GM18520 (cell line): ENCODE measurements around the gene TFDP1.
"Not testable (repeated sequence)": the region's sequence is repeated elsewhere in the genome, so short reads cannot be mapped to it uniquely, and the experiment has no call there.

Experiments used
- ATAC-seq: cut with Tn5 transposase; IDR thresholded peaks from one replicate; pipeline ENCODE4 v1.9.1; 2021; ENCODE audit not compliant: unreplicated experiment

Gene TFDP1

DNA sequence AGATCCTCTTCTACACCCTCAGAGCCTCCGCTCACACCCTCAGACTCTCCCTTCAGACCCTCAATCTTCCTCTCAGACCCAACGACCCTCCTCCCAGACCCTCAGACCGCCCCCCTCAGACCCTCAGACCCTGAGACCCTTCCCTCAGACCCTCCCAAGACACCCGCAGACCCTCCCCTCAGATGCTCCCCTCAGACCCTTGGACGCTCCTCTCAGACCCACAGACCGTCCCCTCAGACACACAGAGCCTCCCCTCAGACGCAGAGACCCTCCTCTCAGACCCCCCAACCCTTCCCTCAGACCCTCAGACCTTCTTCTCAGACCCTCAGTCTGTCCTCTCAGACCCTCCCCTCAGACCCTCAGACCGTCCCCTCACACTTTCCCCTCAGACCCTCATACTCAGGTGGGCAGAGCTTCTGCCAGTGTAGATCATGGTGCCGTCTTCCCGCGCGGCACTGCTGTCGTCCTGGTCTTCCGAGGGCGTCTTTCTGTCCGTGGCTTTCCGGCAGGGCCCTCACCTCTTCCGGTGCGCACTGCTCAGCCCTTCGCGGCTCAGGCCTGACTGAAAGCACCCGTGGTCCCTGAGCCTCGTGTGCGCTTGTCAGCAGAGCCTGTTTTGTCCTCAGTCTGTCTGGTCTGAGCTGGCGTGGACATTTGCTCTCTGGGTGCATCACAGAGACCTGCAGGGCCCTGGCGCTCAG, 18.9 kb upstream of the TFDP1 start:
- ATAC-seq, result no peak

DNA sequence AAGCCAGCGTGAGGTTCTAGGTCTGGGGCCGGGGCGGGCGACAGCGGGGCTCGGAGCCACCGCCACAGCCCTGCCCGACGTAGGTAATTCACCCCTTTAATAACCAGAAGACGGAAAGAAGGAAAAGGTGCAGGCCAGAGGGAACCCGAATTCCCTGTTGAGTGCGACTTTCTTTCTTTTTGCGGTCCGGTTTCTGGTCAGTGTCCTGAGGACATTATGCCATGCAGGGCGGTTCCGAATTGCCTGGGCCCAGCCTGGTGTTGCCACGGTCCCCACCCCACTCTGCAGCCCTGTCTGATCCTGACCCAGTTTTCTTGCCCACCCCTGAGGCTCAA, 18.4 kb upstream of the TFDP1 start:
- ATAC-seq, result no peak

DNA sequence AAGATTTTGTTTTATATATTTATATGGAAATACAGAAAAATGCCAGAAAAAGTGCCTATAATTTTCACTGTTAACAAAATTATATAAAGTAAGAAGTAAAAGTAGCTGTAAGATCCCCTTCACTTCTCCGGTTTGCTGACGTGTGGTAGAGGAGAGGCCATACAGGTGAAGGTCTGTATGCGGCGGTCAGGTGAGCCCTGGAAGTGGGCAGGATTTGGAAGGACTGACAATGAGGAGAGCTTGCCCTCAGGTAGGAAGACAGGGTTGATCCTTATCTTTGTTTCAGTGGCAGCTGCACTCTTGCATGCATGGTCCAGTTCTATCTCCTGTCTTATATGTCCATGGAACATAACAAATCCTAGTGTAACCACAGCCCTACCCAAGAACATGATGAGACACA, 16.9 kb upstream of the TFDP1 start:
- ATAC-seq, result no peak

DNA sequence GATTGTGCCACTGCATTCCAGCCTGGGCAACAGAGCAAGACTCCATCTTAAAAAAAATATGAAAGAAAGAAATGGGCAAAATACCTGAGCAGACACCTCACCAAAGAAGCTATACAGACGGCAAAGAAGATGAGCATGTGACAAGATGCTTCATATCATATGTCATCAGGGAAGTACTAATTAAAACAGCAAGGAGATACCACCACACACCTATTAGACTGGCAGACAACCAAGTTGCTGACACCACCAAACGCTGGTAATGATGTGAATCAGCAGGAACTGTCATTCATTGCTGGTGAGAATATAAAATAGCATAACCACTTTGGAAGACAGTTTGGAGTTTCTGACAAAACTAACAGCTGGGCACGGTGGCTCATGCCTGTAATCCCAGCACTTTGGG, 11.5 kb upstream of the TFDP1 start:
- ATAC-seq, result no peak

DNA sequence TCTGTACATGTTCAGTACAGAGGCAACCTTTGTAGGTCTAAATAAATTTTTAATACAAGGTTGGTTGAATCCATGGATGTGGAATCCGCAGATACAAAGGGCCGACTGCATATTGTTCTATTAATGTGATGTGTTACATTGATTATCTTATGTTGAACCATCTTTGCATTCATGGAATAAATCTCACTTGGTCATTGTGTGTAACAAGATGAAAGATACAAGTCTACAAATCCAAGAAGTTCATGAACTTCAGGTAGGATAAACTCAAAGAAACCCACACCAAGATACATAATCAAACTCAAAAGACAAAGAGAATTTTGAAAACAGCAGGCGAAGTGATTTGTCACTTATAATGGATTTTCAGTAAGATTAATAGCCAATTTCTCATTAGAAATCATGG, 8.0 kb upstream of the TFDP1 start:
- no peak for ATAC-seq

DNA sequence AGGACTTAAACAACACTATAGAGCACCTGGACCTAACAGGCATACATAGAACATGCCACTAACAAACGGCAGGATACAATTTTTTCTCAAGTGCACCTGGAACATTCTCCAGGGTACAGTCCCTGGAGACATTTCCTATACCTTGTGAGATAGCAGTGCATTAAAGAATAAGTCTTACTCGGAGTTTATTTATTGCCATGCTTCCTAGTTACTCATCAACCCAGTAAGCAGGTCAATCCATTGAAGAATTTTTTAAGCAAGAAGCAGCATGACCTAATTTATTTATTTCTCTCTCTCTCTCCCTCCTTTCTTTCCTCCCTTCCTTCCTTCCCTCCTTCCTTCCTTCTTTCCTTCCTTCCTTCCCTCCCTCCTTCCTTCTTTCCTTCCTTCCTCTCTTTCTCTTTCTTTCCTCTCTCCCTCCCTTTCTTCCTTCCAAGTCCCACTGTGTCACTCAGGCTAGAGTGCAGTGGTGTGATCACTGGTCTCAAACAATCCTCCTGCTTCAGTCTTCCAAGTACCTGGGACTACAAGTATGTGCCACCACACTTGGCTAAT, 6.6 kb upstream of the TFDP1 start:
- ATAC-seq, result no peak

DNA sequence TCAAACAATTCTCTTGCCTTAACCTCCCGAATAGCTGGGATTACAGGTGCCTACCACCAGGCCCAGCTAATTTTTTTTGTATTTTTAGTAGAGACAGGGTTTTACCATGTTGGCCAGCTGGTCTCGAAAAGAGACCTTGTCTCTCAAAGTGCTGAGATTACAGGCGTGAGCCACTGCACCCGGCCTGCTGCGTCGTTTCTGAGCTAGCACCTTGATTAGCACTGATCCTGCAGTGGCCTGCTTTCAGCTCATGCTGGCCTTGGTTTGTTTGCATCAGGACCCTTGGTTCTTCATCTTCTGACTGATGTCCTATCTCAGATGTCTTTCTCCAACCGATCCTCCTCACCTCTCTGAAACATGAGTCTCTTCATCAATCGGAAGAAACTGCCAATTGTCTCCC, 4.9 kb upstream of the TFDP1 start:
- ATAC-seq, result no peak

DNA sequence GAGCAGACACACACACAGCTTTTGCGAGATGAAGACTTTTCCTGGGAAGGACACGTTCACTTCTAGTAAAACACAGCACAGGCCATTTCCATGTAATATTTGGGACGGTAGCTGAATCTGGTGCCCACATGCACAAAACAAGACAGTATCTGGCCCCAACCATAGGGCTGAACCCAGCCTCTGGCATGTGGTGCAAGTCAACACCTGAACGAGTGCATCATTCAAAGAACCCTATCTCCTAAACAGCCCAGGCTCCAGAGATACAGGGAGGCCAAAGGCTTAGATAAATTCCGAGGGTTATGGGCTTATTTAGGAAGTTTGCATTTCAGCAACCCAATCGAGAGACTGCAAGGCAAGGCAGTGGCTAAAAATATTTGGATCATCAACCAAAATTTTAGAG, 2.7 kb upstream of the TFDP1 start:
- ATAC-seq, result no peak

DNA sequence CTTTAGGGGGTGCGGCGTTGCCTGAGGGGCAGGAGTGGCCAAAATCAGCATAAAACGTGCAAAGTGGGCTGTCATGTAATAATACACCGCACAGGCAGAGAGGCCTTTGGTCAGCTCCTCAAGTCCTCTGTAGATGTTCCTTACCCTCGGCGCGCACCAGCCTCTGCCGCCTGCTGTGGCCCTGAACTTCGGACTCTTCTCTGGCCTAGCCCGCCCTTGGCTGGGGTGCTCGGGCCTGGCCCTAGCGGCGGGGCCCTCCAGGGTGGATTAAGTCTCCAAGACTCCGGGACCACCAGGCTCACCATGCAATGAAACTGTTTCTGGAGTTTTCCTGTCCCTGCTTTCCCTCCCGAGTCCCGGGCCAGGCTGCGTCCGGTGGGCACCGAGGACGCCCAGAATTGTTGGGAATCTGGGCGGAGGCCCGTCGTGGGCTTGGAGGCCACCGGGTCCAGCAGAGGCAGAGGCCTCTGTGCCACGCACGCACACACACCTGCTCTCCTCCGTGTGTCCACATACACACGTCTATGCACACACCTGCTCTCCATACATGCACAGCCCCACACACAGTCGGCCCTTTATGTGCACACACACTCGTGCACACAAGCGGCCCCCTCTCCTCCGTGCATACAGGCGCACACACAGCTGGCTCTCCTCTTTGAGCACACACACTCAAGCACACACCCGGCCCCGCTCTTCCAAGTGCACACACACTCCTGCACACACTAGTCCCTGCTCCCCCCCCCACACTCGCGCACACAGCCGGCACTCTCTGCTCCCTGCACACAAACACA, 1.5 kb upstream of the TFDP1 start:
- ATAC-seq, result no peak

DNA sequence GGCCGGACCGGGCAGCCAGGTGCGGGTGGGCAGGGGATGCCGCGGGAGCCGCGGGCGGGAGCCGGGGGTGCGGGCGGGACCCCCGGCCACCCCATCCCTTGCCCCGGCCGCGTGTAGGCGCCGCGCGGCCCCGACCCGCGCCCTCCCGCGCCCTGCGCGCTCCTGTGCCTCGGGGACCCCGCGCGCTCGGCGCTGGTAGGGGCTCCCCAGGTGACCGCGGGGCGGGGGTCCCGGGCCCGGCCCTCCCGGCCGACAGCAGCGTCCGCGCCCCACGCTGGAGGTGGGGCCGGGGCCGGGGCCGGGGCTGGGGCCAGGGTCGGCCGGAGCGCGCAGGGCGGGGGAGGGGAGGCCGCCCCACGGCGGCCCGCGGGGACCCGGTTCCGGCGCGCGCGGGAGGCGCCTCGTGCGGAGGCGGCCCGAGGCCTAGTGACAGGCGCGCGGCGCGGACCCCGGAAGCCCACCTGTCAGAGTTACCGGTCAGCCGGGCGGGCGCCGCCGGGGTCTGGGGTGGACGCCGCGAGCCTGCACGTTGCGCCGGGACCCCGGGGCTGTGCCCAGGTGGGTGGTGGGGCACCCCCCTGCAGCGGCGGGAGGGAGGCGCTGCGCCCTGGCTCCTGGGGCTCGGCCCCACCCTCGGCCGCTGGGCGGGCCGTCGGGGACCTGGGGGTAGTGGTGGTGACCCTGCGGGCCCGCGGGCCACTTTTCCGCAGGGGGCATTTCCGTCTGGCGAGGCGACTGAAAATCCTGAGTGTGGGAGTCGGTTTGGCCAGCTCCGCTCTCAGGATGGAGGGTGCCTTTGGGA, 518 bp downstream of the TFDP1 start:
- ATAC-seq, result peak; percentile 16

DNA sequence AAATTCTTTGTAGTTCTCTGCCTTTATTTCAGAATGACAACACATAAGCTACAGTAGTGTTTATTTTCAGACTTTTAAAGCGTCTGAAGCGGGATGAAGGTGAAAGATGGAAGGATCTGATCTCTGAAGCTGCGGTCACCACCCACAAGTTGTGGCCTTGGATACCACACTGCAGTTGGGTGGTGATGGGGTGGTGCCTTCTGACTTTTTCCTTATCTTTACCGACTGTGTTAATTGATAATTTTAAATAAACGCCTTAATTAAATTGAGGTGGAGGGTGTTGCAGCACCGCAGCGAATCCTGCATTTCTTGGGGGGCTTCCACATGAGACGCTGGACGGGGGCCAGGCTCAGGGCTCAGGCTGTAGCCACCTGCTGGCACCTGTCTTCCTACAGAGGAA, 1.3 kb downstream of the TFDP1 start:
- no peak for ATAC-seq

DNA sequence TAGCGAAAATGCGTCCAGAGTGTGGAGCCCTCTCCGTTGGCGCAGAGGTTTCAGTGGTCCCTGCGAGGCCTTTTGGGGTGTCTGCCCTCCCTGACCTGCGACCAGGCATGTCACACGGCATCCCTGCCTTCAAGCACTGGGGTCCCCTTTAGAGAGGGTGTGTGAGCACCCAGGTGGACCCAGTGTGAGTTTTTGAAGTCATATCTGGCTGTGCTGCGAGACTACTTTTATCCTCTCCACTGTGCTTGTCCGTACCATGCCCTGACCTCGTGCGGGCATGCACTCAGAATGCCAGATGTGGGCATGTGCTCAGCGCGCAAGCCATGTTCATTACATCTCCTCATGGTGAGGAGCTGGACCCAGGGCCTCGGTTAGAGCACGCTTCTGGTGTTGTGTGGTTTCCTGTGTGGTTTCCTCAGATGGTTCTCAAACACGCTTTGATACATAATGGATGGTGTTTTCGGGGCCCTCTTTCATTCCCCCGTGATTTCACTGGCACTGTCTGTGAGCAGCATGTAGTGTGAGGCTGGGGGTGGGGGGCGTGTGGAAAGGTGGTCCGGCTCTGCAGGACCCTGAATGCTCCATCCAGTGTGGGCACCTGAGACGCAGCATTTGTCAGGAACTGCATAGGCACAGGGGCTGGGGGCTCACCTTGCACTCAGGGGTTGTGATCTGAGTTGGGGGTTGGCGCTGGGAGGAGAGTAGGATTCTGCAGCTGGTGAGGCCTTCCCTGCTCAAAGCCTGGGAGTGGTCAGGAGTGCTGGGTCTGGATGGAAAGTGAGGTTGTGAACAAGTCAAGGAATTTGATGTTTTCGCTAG, 2.3 kb downstream of the TFDP1 start:
- ATAC-seq, result no peak

DNA sequence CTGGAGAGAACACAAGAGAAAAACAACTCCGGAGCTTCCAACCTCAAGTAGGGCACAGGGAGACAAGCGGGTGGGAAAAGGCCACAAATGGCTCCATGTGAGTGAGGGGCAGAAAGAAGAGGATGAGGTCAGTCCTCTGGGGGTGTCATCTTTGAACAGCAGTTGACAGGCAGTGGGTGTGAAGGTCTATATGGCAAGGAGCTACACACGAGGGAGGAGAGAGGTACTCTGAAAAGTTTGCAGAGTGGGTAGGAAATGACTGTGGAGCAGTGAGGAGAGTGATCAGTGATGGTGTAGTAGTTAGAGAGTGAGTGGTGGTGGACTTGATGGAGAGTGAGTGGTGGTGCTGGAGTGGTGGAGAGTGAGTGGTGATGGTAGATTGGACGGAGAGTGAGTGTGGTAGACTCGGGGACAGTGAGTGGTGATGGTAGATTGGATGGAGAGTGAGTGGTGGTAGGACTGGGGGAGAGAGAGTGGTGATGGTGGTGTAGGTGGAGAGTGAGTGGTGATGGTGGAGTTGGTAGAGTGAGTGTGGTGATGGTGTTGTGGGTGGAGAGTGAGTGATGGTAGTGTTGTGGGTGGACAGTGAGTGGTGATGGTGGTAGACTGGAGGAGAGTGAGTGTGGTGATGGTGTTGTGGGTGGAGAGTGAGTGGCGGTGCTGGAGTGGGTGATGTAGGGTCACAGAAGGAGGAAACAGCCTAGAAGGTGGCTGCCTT, 4.0 kb downstream of the TFDP1 start:
- ATAC-seq, result no peak

DNA sequence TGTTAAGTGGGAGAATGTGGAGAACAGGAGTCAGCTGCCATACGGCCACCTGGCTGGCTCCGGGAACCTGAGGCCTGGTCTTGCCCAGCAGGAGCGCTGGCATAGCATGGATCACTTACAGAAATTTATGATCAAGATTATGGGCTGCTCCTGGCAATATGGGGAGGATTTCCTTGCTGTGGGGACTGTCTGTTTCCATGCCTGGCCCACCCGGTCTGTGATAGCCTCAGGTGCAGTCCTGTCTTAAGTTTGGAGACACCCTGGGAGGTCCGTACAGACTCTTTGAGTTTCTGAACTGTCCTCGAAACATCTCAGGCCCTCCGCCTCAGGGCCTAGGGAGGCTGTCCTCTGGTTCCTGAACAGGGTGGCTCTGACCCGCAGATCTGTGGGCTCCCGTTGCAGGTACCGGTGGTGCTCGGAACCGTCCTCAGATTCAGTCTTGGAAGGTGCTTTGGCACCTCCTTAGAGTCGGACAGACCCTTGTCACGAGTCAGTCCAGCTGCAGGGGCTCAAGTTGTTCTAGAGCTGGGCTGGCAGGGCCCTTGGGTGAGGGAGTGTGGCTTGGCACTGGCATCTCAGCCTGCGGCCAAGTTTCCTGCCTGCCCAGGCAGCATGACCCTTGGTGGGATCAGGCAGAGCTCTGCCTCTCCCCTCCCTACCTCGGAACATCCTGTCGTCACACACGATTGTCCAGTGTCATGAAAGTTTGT, 4.9 kb downstream of the TFDP1 start:
- no peak for ATAC-seq

DNA sequence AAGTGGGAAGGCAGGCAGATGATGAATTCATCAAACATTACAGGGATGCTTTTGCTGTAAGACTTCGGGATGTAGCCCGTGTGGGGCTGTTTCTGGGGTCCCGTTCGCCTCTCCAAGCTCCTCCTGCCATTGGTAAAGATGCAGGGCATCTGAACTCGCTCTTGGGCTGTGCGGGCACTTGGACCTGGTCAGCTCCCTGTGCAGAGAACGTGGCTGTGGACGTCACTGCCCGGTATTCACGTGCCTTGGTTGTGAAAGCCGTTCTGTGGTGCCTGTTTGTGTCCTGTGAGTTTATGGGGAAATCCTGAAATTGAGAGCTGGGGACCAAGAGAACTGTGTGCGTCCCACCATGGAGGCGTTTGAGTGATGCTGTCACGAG, 5.4 kb downstream of the TFDP1 start:
- no peak for ATAC-seq

DNA sequence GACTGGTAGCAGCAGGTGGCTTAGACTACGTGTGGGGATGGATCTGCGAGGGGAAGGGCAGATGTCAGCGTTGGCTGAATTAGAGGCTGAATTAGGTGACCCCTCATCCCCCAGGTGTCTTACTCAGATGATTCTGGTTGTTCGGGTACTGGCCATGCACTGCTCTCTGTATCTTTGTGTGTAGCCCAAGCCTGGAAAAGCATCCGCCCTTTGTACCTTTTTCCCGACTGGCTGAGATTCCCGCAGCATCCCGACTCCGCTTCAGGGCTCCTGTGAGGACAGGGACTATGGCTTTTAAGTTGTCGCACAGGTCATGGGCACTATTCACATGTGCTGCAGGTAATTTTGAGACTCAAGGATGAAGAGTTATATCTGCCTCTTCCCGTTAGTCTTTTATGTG, 7.2 kb downstream of the TFDP1 start:
- ATAC-seq, result no peak

DNA sequence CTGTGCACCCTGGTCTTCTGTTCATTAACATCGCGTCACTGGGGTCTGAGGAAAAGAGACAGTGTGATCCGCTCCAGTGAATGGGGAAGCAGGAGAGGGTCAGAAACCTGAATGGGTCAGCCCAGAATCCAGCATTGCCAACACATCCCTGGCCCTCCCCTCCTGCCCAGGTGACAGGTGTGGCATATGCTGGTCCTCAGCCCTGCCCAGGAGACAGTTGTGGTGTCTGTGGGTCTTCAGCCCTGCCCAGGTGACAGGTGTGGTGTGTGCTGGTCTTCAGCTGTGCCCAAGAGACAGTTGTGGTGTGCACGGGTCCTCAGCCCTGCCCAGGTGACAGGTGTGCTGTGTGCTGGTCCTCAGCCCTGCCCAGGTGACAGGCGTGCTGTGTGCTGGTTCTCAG, 8.0 kb downstream of the TFDP1 start:
- ATAC-seq, result no peak

DNA sequence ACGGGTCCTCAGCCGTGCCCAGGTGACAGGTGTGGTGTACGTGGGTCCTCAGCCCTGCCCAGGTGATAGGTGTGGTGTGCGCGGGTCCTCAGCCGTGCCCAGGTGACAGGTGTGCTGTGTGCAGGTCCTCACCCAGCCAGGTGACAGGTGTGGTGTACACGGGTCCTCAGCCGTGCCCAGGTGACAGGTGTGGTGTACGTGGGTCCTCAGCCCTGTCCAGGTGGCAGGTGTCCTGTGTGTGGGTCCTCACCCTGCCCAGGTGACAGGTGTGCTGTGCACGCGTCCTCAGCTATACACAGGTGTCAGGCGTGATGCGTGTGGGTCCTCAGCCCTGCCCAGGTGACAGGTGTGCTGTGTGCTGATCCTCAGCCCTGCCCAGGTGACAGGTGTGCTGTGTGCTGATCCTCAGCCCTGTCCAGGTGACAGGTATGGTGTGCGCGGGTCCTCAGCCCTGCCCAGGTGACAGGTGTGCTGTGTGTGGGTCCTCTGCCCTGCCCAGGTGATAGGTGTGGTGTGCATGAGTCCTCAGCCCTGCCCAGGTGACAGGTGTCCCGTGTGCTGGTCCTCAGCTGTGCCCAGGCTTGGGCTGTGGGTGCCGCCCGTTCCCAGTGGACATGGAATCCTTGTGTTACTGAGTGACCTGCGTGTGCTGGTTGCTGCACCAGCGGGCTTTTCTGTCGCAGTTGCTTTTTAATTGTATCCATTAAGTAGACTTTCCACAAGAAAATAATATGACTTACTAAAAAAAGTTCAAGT, 9.7 kb downstream of the TFDP1 start:
- ATAC-seq, result not testable (repeated sequence)

DNA sequence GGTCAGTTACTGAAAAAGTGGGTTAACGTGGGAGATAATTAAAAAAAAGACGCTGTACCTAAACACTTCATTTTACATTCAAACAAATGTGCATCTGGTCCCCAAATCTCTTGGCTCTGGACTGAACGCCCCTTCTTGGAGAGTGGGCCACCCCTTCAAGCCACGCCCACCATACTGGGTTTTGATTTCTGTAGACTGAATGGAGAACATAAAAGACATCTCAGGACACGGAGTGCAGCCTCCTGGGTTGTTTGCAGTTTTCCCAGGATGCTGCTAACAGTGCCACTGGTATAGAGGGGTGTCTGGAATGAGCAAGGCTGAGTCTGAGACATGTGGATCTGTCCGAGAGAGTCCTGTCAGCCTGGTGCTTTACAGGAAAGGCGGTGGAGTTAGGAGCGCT, 10.6 kb downstream of the TFDP1 start:
- no peak for ATAC-seq
